Renal cortical epithelial cell (primary cell): ENCODE results near the gene SH3BP1. TPM values are rescaled to one million over a fixed set of nuclear protein-coding genes. Genes with fewer than 3 reads are reported as not detected.

Source experiments
- total RNA-seq: library from RNA; depleted of rRNA; stranded (reverse); fragments of >200 nt; gene quantifications from 2 replicates; pipeline ENCODE4 v1.2.3, GENCODE V29; 2014

SH3BP1 gene
- total RNA-seq, 1 donor from 2014 or later, result 8.1 TPM

Other genes with a start within 250 kb of the SH3BP1 start
- gene ELFN2, start 212.2 kb upstream of the SH3BP1 start, total RNA-seq, result 6.3 and 18.8 TPM in 2 replicates
- gene MFNG, start 153.3 kb upstream of the SH3BP1 start, total RNA-seq, result 1.1 and 2.6 TPM in 2 replicates
- gene CARD10, start 120.3 kb upstream of the SH3BP1 start, total RNA-seq, result 39.9 and 46.0 TPM in 2 replicates
- 20.8 and 42.7 TPM in 2 replicates for gene CDC42EP1, start 79.2 kb upstream of the SH3BP1 start, total RNA-seq
- gene LGALS2, start 59.6 kb upstream of the SH3BP1 start, total RNA-seq, result not detected in 2 replicates
- 45.5 and 57.9 TPM in 2 replicates for gene GGA1, start 30.8 kb upstream of the SH3BP1 start, total RNA-seq
- 6.1 and 10.6 TPM in 2 replicates for gene PDXP, start 19.1 kb downstream of the SH3BP1 start, total RNA-seq
- 761 and 4,632 TPM in 2 replicates for gene LGALS1, start 36.0 kb downstream of the SH3BP1 start, total RNA-seq
- gene NOL12, start 46.7 kb downstream of the SH3BP1 start, total RNA-seq, result 18.1 and 19.6 TPM in 2 replicates
- 89.1 and 114 TPM in 2 replicates for gene TRIOBP, start 57.4 kb downstream of the SH3BP1 start, total RNA-seq
- gene GCAT, start 168.3 kb downstream of the SH3BP1 start, total RNA-seq, result 9.9 and 24.7 TPM in 2 replicates
- 0.35 TPM in 1 of 2 replicates, not detected in the other for gene GALR3, start 183.7 kb downstream of the SH3BP1 start, total RNA-seq
- 32.8 and 45.7 TPM in 2 replicates for gene ANKRD54, start 204.7 kb downstream of the SH3BP1 start, total RNA-seq
- gene EIF3L, start 209.8 kb downstream of the SH3BP1 start, total RNA-seq, result 278 and 409 TPM in 2 replicates